Fibroblast of upper back skin (primary cell): ENCODE results near the gene SLC6A17.
A peak's percentile ranks its signal among the peaks of the same experiment; 100 is the strongest.

Experiments used
- DNase-seq: peaks from one replicate; pipeline ENCODE4 v3.0.0-alpha.2; 2013

The SLC6A17 gene

GRCh38 chr1:110205591-110206155 lies 55.4 kb downstream of the SLC6A17 start:
- DNase-seq: no peak

DNA sequence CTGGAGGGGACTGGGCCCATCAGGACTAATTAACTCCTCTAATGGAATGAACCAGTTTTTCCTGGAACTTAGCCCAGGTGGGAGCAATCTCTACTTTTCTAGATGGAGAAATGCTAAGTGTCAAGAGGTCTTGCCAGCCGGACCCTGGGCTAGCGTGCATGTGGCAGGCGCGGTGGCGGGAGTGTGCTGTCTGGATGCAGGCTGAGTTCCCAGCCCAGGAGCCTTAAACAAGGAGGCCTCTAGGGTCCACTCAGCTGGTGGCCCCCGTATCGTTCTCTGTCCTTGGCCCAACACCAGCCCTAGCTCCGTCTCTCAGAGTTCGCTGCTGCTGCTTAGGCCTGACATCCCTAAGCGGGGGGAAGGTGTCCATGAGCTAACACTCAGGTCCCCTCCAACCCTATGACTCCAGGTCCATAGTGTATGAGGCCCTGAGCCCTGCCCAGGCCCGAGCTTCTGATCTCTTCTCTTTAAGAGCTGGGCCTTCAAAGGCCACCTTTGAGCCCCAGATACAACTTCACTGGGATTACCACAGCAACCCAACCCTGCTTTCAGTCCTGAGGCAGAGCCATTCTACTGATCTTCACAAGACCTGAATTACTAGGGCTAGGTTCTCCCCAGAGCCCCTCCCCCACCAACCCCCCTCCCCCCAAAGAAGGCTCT lies 56.1 kb downstream of the SLC6A17 start:
- DNase-seq: no peak

- peak; percentile 40 for DNase-seq
Observed at GRCh38 chr1:110207831-110208230, 57.5 kb downstream of the SLC6A17 start.

GRCh38 chr1:110208916-110209645 lies 58.8 kb downstream of the SLC6A17 start:
- DNase-seq: no peak

- DNase-seq: peak; percentile 43
Observed at GRCh38 chr1:110209715-110210603, 59.7 kb downstream of the SLC6A17 start, which contains the start of gene KCNC4. Gene KCNC4, plus strand, starts transcription at chr1:110210314. Its CDS starts 1,186 bp downstream, at chr1:110211500.

- no peak for DNase-seq
Observed at GRCh38 chr1:110210604-110211495, 60.6 kb downstream of the SLC6A17 start.

- DNase-seq: no peak
Observed at GRCh38 chr1:110211496-110212168, 61.3 kb downstream of the SLC6A17 start.

- DNase-seq: no peak
Observed at GRCh38 chr1:110212169-110213142, 62.2 kb downstream of the SLC6A17 start.

GRCh38 chr1:110213143-110213540 lies 62.8 kb downstream of the SLC6A17 start:
- no peak for DNase-seq

DNA sequence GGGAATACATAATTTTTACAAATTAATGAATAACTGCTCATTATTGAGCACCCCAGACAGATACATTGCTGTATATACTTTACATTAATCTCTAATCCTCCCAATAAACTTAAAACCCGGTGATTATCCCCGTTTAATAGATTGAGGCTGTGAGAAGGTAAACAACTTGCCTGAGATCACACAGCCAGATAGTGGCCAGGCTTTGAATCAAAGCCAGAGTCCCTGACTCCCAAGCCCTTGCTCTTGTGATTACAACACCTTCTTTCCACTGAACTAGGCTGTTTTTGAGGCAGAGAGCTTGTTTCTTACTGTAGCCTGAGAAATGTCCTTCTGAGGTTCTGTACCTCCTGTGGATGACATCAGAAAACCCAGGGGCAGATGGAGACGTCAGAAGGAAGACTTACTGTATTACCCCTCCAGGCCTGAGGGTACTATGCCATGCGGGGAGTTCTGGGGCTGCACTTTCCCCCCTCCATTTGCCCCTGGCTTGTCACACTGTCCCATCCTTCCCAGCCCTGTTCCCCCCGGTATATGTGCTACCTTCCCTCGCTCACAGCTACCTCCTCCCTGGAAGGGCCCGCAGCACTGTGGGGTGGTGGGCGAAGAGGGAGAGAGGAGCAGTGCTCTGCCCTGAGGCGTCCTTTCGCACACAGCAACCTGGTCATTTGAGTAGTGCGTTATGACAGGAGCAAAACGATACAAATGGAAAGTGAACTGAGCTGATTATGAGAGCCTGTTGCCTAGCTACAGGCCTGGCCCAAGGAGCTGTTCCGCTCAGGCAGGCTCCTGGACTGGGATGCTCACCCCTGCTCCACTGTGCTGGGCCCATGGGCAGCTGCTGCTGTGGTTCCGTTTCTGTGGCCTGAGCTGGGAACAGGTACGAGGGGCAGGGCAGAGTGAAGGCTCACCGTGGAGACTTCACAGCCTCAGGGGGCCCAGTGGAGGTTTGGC lies 64.4 kb downstream of the SLC6A17 start:
- no peak for DNase-seq

GRCh38 chr1:110215621-110216515 lies 65.6 kb downstream of the SLC6A17 start:
- no peak for DNase-seq

GRCh38 chr1:110216844-110217444 lies 66.7 kb downstream of the SLC6A17 start:
- DNase-seq: no peak

- no peak for DNase-seq
Observed at GRCh38 chr1:110218137-110218536, 67.8 kb downstream of the SLC6A17 start.

DNA sequence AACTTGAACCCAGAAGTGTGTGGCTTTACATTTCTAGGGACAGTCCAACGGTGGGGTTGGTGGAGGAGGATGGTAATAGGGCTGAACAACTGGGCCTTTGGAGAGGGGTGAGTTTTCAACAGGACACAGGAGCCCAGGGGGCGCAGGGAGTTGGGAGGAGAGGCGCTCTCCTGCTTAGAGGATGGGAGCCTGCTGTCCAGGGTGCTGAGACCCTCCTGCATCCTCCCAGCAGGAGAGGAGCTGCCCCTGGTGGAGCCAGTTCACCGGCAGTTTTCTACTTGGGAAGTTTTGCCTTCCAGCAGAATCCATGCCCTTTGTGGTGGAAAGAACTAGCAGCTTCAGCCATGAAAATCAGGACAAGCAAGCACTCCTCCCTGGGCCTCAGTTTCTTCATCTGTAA lies 68.4 kb downstream of the SLC6A17 start:
- DNase-seq: no peak

- DNase-seq: no peak
Observed at GRCh38 chr1:110220324-110220723, 70.0 kb downstream of the SLC6A17 start.

GRCh38 chr1:110221119-110221518 lies 70.8 kb downstream of the SLC6A17 start:
- no peak for DNase-seq

DNA sequence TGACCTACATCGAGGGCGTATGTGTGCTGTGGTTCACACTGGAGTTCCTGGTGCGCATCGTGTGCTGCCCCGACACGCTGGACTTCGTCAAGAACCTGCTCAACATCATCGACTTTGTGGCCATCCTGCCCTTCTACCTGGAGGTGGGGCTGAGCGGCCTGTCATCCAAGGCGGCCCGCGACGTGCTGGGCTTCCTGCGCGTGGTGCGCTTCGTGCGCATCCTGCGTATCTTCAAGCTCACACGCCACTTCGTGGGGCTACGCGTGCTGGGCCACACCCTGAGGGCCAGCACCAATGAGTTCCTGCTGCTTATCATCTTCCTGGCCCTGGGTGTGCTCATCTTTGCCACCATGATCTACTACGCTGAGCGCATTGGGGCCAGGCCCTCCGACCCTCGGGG lies 72.8 kb downstream of the SLC6A17 start:
- DNase-seq: no peak
